Epithelial cell of proximal tubule (primary cell): ENCODE results near the gene CSTPP1. TPM values are rescaled to one million over a fixed set of nuclear protein-coding genes. Genes with fewer than 3 reads are reported as not detected.

Source experiments
- DNase-seq: peaks from one replicate; pipeline ENCODE4 v3.0.0-alpha.2; 2011; ENCODE audit warnings: low read depth
- H3K4me3 ChIP-seq: 2 replicates; pipeline ENCODE4 v1.5.1; 2011; ENCODE audit warnings: low read depth, mild to moderate bottlenecking, low read length
- CTCF ChIP-seq: conservative IDR thresholded peaks from 2 replicates; pipeline ENCODE4 v1.5.1; 2012; ENCODE audit warnings: low read depth, mild to moderate bottlenecking, low read length
- total RNA-seq: library from RNA; depleted of rRNA; stranded (reverse); fragments of >200 nt; gene quantifications from 2 replicates; pipeline ENCODE4 v1.2.3, GENCODE V29; 2015

Gene CSTPP1
- total RNA-seq, 1 donor from 2014 or later: 39.8 TPM

- H3K4me3 ChIP-seq: no peak overlapping the region
- DNase-seq: no peak
- no peak for TF ChIP-seq CTCF
Measured at GRCh38 chr11:47147250-47147649, 210.7 kb downstream of the CSTPP1 start.

- no peak for TF ChIP-seq CTCF
- no peak overlapping the region for H3K4me3 ChIP-seq
- no peak for DNase-seq
Measured at GRCh38 chr11:47147681-47148080, 211.1 kb downstream of the CSTPP1 start.

- no peak for TF ChIP-seq CTCF
- no peak overlapping the region for H3K4me3 ChIP-seq
- DNase-seq: no peak
Measured at GRCh38 chr11:47148270-47148669, 211.7 kb downstream of the CSTPP1 start.

GRCh38 chr11:47148903-47149531 lies 212.5 kb downstream of the CSTPP1 start:
- no peak for TF ChIP-seq CTCF

GRCh38 chr11:47149782-47150181 lies 213.2 kb downstream of the CSTPP1 start:
- DNase-seq: no peak
- TF ChIP-seq CTCF: no peak

More at GRCh38 chr11:47148903-47149531, 212.5 kb downstream of the CSTPP1 start:
- DNase-seq: no peak
- no peak overlapping the region for H3K4me3 ChIP-seq

GRCh38 chr11:47152126-47152952 lies 215.8 kb downstream of the CSTPP1 start:
- no peak overlapping the region for H3K4me3 ChIP-seq
- no peak for DNase-seq
- no peak for TF ChIP-seq CTCF

More at GRCh38 chr11:47149782-47150181, 213.2 kb downstream of the CSTPP1 start:
- H3K4me3 ChIP-seq: no peak overlapping the region
